Measurements from ENCODE around the gene MIB1.

DNA sequence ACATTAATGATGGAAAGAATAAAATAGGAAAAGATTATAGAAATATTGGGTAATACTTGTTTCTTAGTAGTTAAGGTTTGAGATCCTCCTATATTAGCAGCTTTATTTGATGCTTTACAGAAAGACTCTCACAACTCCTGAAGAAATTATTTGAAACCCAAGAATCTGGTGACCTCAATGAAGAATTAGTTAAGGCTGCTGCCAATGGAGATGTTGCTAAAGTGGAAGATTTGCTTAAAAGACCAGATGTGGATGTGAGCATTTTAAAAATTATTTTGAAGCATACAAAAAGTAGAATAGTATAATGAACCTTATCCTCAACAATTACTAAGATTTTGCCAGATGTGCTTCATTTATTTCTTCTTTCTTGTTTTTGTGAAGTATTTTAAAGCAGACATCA, 59.1 kb downstream of the MIB1 start:
- no peak for TF ChIP-seq SP1 (IDR thresholded peaks at IDR 0.05; ENCODE audit: low read depth)
- TF ChIP-seq, protein P1, sequence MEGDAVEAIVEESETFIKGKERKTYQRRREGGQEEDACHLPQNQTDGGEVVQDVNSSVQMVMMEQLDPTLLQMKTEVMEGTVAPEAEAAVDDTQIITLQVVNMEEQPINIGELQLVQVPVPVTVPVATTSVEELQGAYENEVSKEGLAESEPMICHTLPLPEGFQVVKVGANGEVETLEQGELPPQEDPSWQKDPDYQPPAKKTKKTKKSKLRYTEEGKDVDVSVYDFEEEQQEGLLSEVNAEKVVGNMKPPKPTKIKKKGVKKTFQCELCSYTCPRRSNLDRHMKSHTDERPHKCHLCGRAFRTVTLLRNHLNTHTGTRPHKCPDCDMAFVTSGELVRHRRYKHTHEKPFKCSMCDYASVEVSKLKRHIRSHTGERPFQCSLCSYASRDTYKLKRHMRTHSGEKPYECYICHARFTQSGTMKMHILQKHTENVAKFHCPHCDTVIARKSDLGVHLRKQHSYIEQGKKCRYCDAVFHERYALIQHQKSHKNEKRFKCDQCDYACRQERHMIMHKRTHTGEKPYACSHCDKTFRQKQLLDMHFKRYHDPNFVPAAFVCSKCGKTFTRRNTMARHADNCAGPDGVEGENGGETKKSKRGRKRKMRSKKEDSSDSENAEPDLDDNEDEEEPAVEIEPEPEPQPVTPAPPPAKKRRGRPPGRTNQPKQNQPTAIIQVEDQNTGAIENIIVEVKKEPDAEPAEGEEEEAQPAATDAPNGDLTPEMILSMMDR (IDR thresholded peaks at IDR 0.05 in 2 of 3, conservative IDR thresholded peaks at IDR 0.05 in 1 of 3; ENCODE audit: borderline replicate concordance in 1 of 3, insufficient read depth in 1 of 3, low read depth in 2 of 3, low read length in 2 of 3), result no peak
- no peak for TF ChIP-seq EZH2phosphoT487 (IDR thresholded peaks at IDR 0.05; ENCODE audit: borderline replicate concordance)
- no peak for TF ChIP-seq SRF (IDR thresholded peaks at IDR 0.05; ENCODE audit: low read depth)
- no peak for TF ChIP-seq TCF7L2 (IDR thresholded peaks at IDR 0.05; ENCODE audit: borderline replicate concordance, extremely low read depth, insufficient read depth, insufficient read length)
- TF ChIP-seq JUND (IDR thresholded peaks at IDR 0.05), result no peak
- TF ChIP-seq, protein P2, sequence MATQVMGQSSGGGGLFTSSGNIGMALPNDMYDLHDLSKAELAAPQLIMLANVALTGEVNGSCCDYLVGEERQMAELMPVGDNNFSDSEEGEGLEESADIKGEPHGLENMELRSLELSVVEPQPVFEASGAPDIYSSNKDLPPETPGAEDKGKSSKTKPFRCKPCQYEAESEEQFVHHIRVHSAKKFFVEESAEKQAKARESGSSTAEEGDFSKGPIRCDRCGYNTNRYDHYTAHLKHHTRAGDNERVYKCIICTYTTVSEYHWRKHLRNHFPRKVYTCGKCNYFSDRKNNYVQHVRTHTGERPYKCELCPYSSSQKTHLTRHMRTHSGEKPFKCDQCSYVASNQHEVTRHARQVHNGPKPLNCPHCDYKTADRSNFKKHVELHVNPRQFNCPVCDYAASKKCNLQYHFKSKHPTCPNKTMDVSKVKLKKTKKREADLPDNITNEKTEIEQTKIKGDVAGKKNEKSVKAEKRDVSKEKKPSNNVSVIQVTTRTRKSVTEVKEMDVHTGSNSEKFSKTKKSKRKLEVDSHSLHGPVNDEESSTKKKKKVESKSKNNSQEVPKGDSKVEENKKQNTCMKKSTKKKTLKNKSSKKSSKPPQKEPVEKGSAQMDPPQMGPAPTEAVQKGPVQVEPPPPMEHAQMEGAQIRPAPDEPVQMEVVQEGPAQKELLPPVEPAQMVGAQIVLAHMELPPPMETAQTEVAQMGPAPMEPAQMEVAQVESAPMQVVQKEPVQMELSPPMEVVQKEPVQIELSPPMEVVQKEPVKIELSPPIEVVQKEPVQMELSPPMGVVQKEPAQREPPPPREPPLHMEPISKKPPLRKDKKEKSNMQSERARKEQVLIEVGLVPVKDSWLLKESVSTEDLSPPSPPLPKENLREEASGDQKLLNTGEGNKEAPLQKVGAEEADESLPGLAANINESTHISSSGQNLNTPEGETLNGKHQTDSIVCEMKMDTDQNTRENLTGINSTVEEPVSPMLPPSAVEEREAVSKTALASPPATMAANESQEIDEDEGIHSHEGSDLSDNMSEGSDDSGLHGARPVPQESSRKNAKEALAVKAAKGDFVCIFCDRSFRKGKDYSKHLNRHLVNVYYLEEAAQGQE (IDR thresholded peaks at IDR 0.05; ENCODE audit: low read depth), result no peak
- no peak for TF ChIP-seq FOSL1 (IDR thresholded peaks at IDR 0.05; ENCODE audit: low read depth)
- TF ChIP-seq, protein P3, sequence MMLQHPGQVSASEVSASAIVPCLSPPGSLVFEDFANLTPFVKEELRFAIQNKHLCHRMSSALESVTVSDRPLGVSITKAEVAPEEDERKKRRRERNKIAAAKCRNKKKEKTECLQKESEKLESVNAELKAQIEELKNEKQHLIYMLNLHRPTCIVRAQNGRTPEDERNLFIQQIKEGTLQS (IDR thresholded peaks at IDR 0.05), result no peak
- no peak for TF ChIP-seq RAD21 (IDR thresholded peaks at IDR 0.05; ENCODE audit: low read depth)
- no peak for TF ChIP-seq CEBPB (IDR thresholded peaks at IDR 0.05; ENCODE audit: low read depth)
- no peak for TF ChIP-seq EZH2 (IDR thresholded peaks at IDR 0.05)
- TF ChIP-seq POLR2AphosphoS5 (IDR thresholded peaks at IDR 0.05; ENCODE audit: low read depth, low read length), result no peak

Measured in HCT116 (cell line).